GM12801 (cell line): ENCODE results near the gene TMTC1.

Source experiments
- TF ChIP-seq, protein P1 (sequence below): IDR thresholded peaks from one replicate; pipeline ENCODE4 v1.5.1; 2011; ENCODE audit warnings: control low read depth; ENCODE audit not compliant: insufficient read length; ENCODE audit errors: extremely low read depth

TMTC1 gene

DNA sequence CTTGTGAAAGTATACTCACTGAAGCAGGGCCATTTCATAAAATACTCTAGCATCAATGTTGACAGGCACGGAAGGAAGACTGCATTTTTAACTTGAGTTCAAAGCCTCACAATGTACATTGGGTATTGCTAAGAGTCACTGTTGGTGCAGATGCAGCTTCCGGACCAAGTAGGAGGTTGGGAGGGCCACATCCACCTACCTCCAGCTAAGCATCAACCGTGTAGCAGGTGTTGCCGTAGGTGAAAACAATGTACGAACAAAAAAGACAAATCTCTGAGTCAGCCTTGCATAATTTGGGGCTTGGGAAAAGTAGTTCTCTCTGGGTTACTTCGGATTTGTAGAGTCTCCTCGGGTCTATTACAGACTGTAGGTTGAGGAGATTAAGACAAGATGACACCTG lies 48.1 kb downstream of the TMTC1 start:
- TF ChIP-seq, protein P1, sequence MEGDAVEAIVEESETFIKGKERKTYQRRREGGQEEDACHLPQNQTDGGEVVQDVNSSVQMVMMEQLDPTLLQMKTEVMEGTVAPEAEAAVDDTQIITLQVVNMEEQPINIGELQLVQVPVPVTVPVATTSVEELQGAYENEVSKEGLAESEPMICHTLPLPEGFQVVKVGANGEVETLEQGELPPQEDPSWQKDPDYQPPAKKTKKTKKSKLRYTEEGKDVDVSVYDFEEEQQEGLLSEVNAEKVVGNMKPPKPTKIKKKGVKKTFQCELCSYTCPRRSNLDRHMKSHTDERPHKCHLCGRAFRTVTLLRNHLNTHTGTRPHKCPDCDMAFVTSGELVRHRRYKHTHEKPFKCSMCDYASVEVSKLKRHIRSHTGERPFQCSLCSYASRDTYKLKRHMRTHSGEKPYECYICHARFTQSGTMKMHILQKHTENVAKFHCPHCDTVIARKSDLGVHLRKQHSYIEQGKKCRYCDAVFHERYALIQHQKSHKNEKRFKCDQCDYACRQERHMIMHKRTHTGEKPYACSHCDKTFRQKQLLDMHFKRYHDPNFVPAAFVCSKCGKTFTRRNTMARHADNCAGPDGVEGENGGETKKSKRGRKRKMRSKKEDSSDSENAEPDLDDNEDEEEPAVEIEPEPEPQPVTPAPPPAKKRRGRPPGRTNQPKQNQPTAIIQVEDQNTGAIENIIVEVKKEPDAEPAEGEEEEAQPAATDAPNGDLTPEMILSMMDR: no peak

DNA sequence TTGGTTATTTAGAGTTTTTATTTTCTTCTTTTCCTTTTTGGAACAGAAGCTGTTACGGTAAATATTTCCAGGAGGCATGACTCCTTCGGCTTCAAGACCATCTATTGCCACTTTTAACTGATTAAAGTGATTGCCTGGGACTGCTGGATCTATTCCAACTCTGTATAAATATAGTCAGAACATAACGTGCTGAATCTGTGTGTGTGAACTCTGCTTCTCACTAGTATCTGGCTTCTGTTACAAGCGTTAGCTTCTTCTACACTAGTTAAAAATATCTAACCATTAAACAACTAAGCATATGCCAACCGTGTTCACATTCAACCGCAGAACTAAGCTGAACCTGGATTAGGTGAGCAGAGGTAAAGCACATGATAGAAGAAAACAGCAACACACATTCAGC lies 49.0 kb downstream of the TMTC1 start:
- TF ChIP-seq, protein P1: no peak

DNA sequence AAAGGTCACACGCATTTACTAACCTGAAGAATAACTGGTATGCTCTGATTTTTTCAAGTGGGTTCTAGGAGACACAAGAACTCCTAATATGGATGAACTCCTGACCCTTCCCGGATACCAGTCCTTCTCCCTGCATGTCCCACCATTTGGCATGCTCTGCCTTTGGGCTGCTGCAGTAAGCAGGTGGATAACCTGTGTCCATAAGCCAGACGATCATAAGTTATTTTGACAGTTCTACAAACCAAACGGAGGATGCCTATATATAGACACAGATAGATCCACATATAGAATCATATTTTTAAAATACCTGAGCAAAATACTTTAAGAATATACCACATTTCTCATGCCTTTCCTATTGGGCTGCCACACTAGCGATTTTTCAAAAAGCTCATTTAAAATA lies 49.4 kb downstream of the TMTC1 start:
- TF ChIP-seq, protein P1: no peak

DNA sequence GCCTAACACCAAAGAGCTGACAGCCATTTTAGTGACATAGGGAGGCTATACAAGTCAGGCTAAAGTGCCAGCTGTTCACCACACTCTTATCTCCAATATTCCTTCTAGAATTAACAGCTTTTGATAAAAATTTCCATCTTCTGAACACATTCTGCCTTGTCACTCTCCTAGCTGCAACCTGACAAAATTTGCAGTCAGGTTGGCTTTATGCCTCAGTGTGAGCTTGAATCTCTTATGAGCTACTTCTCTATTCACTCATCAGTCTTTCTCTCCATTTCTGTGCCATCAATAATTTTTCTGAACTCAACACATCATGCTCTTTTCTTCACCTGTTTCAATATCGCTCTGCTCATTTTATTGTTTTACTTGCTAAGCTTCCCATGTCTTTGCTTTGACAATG lies 50.2 kb downstream of the TMTC1 start:
- TF ChIP-seq, protein P1: no peak

DNA sequence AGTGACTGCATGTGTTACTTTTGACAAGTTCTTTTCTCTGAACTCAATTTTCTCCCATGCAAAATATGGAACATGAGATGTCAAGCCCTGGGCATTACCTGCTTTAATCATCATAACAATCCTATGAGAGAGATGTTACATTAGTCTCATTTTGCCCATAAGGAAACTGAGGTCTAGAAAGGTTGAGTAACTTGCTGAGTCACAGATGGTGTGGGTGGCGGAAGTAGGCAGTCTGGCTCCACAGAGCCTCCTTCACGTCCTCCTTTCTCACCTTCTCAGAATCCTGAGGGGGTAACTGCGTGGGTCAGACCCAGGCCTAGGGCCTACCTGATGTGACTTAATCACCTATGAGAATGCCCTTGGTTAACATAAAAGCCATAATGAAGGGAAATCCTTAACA lies 50.7 kb downstream of the TMTC1 start:
- TF ChIP-seq, protein P1: no peak

DNA sequence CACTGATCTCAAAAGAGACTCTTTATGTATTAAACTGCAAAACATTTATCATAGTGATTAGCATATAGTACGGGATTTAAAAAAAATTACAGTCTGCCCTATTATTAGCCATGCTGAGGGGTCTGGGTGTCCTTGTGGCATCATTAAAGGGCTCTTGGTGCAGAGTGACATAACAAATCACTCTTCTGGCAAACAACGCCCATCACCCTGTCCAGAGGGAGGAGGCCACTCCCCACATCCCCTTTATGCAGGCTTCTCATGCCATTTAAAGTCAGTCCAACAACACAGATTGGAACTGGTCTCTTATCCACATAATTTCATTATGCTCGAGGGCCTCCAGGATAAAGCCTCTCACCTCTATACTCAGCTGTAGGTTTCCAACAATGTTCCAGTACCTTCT lies 51.1 kb downstream of the TMTC1 start:
- TF ChIP-seq, protein P1: no peak

DNA sequence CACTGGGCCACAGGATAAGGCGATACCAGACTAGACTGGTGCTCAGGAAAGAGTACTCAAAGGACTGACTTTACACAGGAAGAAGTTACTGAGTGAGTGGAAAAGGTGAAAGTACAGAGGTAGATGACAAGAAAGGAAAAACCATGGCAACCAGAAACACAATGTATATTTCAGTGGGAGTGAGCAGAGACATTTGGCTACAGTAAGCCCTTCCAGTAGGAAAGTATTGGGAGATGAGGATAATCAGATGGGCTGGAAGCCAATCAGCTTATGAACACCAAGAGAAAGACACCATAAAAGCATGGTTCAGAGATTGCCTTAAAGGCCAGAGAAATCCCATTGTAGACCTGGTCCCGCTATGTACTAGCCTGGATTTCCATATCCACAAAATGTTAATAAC lies 51.6 kb downstream of the TMTC1 start:
- TF ChIP-seq, protein P1: no peak

DNA sequence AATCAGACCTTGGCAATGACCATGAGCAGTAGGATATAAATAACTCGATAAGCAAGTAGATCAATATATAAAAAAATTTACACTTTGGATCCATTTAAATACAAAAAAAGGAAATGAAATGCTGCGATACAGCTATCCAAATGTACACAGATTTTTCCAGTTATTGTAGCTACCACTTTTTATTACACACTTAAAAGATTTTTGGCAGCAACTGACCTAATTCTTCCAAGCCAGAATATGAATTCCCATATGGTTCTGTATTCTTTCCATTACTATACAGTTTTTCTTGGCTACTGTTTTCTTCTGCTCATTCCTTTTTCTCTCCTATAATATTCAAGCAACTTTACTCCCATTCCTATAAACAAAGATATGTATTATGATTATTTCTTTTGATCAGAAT lies 52.2 kb downstream of the TMTC1 start:
- TF ChIP-seq, protein P1: no peak
